ENCODE measurements around the gene ACSBG1.

- no peak for TF ChIP-seq CTCF (optimal IDR thresholded peaks at IDR 0.05 in 1 of 3, IDR thresholded peaks at IDR 0.05 in 1 of 3, conservative IDR thresholded peaks at IDR 0.05 in 1 of 3; ENCODE audit: extremely low read depth in 1 of 3, insufficient read depth in 2 of 3, low read length in 3 of 3)
- TF ChIP-seq EZH2 (IDR thresholded peaks at IDR 0.05; ENCODE audit: low read length): no peak
These were observed 52.0 kb downstream of the ACSBG1 start for GRCh38 chr15:78182336-78182700.

All from keratinocyte (primary cell).